Adrenal gland (tissue), 5 donors: ENCODE results near the gene SRGAP1.

Source experiments
- CTCF ChIP-seq, 6 experiments: fragments of 450-650 bp in 4 of 6; fragments of 200-600 bp in 2 of 6; sonication (generic) in 1 of 6; IDR thresholded peaks; 1 replicate in 5 of 6; 2 replicates in 1 of 6; pipeline versions ENCODE4 v1.5.1 to v1.8.0; 2016 to 2021; ENCODE audit warnings: antibody characterized with exemption in 6 of 6, mild to moderate bottlenecking in 2 of 6, moderate library complexity in 1 of 6
- POLR2A ChIP-seq, 2 donors: fragments of 450-650 bp; IDR thresholded peaks; one replicate each; pipeline ENCODE4 v1.6.1; 2017; ENCODE audit warnings: antibody characterized with exemption in 2 of 2, mild to moderate bottlenecking in 2 of 2, moderate library complexity in 1 of 2
- donor health status: DM: no; HTN: no; CAD: no.

- TF ChIP-seq POLR2A (IDR thresholded peaks at IDR 0.05) (no peak), CTCF (IDR thresholded peaks at IDR 0.05) (no peak)
These were observed 248.2 kb downstream of the SRGAP1 start for GRCh38 chr12:64092507-64093196.
